ENCODE results near the gene TMEM208.
A peak's percentile ranks its signal among the peaks of the same experiment; 100 is the strongest.

Gene TMEM208

DNA sequence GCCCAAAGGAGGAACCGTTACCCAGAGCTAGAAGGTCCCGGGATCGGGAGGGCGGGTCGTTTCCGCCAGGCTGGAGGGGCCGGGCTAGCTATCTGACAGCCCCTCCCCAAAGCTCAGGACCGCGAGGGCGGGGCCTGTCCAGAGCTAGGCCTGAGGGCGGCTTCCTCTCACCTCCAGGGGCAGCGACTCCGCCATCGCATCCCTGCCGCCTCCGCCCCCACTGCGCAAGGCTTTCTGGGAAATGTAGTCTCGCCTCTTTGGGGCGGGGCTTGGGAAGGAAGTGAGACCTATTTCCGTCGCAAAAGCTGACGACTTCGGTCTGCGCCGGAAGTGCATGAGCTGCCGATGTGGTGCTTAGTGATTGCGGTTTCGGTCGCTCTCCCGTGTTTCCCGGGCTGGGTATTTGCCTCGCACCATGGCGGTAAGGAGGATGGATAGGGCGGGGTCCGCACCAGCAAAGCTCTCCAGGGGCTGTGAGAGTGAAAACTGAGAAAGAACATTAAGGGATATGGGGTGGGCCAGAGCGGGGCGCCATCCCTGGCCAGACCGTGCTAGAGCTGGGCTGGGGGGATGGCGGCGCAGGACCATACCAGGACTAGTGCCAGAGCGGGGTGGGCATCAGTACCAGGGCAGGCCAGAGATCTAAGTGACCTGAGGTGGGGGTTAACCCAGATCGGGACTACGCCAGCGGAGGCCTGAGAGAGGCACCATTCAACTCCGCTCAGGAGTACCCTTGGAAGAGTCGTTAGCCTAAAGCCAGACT, at the start of gene TMEM208:
TSS of gene TMEM208 (plus strand) at position 327 of the 763 bp plus-strand sequence. CDS start at position 416, 89 bp downstream.
- DNase-seq, result peak; percentile 94

GRCh38 chr16:67177743-67178699, 48.9 kb upstream of the TMEM208 start:
- DNase-seq, result peak; percentile 87

DNA sequence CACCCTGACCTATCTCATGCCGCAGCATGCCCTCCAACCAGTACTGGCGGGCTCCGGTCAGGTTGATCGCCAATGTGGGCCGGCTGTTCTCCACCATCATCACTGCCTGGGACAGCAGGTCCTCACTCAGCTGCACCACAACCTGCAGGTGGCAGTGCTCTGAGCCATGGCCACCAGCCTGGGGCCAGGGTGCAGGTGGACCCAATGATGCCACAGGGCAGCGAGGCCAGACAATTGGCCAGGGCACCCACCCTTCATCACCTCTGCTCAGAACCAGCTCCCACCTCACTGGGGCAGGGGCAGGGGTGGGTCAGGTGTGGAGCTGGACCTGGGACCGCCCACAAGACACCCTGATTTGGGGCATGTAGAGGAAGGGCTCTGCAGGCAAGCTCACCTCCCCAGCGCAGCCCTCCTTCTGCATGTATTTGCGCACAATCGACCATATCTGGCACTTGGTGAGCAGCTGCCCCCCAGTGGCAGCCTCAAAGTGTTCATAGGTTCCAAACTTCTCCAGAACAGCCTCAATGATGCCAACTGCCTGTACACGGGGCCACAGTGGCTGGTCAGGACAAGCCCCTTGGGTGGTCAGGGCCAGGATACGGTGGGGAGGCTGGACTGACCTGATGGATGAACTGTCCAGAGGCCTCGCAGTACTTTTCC, 47.4 kb upstream of the TMEM208 start:
- no peak for DNase-seq

- DNase-seq, result no peak
Observed at GRCh38 chr16:67180166-67180565, 46.8 kb upstream of the TMEM208 start.

GRCh38 chr16:67181346-67181745, 45.6 kb upstream of the TMEM208 start:
- no peak for DNase-seq

- no peak for DNase-seq
Observed at GRCh38 chr16:67182288-67182687, 44.6 kb upstream of the TMEM208 start.

DNA sequence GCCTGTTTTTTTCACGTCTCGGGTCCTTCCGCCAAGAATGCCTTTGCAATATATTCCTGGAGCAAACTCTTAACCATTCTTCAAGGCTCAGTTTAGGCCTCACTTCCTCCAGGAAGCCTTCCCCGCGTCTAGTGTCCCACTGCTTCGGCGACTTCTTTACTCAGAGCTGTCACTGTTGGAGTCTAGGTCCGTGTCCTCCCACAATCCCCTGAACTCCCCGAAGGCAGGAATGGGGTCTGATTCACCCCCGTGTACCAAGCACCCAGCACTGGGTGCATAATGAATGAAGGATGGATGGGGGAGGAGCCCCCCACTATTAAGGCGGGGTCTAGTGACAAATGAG, 43.7 kb upstream of the TMEM208 start:
- DNase-seq, result no peak

GRCh38 chr16:67183627-67184452, 43.1 kb upstream of the TMEM208 start, which contains the start of gene MATCAP1:
Gene MATCAP1 (minus strand): TSS chr16:67183963. CDS start chr16:67180610, 3,353 bp downstream.
- peak; percentile 85 for DNase-seq

GRCh38 chr16:67184453-67184994, 42.4 kb upstream of the TMEM208 start:
- DNase-seq, result no peak

DNA sequence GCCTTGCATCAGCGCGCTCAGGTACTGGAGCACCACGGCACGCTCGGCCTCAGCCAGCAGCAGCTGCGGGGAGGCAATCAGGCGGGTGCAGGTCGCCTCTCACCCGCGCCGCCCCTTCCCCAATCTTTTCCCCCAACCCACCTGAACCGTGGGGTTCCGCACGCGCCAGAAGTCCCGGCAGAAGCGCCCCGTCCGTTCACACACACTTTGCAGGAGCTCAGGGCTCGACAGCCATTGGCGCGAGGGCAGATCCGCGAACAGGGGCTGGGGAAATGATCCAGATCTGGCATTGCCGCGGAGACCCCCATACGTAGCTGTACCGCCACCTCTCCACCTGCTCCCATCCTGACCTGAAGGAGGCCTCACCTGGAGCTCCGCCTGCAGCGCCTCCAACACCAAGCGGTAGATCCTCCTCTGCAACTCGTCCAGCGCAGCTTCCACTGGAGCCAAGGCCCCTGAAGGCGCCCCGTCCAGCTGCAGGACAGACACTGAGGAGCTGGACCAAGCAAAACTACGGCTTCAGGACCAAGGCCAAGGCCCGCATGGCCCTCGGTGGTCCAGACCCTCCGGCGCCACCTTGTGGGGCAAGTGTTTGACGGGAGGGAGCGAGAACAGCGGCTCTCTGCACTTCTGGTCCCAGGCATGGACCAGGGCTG, 41.8 kb upstream of the TMEM208 start:
- peak; percentile 65 for DNase-seq

DNA sequence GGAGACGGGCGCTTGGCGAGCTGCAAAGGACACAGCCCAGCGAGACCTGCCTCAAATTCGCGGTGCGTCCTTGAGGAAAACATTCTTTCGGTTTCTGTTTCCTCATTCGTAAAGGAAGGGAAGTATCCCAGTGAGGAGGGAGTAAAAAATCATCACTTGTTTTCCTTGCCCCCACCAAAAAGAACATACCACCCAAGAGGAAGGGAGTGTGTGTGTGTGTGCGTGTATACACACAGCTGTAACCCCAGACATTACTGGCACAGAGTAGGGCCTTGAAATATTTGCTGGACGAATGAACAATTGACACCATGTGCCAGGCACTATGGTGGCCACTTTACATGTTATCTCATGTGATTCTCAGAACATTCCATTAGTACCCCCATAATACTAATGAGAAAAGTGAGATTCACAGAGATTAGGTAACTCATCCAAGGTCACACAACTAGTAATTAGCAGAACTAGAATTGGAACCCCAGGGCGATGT, 41.2 kb upstream of the TMEM208 start:
- no peak for DNase-seq

GRCh38 chr16:67186550-67186950, 40.4 kb upstream of the TMEM208 start:
- DNase-seq, result no peak

DNA sequence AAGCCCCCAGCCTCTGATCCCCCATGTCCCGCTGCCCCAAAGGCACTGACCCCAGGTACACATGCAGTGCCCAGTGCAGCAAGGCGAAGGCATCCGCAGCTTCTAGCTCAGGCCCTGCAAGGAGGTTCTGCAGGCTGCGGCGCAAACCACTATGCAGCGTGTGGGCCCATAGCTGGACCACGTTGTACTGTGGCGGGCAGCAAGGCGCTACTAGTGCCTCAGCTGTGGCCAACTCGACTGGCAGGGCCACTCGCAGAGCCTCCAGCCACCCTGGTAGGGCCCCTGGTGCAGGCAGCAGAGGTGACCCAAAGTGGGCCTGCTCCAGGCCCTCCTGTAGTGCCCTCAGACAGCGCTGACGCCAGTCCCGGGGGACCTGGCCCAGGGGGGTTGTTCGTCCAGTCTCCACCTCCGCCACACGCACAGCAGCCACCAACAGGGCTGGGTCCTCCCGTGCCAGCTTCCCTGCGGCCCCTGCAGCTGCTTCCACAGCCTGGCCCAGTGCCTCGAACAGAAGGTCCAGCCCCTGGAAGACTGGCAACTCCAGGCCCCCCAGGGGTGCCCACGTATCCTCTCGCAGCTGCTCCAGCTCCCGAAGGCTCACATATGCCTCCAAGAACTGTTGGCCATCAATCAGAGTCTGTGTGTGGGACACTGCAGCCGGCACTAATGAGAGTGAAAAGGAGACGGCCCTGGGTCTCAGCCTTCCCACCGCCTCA, 39.6 kb upstream of the TMEM208 start:
- DNase-seq, result no peak

DNA sequence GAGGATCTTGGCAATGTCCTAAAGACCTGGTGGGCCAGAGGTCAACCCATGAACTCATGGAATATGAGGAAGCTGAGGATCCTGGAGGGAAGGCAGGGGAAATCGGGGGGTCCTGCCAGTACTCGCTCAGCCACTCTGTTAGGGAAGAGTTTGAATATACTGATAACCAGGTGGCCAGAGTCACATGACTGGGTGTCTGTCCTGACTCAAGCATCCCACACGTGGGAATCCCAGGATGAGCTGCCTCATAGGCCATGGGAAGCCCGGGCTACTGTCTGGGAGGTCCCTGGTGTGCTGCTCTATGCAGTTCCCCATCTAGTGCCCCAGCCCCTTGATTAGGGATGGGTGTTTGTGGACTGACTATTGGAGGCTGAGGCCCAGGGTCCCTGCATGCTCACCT, 38.6 kb upstream of the TMEM208 start:
- no peak for DNase-seq

DNA sequence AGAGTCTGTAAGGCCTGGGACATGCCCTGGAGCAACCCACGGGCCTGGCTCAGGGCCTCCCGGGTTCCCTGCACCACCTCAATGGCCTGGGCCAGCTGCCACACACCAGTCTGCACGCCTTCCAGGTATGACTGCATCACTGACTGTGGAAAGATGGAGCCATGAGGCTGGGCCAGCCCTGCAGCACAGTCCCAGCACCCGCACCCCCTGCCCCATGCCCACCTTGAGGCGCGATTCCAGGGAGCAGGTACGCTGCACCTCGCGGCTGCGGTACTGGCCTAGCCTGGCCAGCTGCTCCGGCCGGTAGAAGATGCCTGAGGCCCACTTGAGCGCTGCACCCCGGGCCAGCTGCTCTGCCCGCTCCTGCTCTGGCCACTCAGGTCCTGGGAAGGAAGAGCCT, 38.1 kb upstream of the TMEM208 start:
- no peak for DNase-seq

DNA sequence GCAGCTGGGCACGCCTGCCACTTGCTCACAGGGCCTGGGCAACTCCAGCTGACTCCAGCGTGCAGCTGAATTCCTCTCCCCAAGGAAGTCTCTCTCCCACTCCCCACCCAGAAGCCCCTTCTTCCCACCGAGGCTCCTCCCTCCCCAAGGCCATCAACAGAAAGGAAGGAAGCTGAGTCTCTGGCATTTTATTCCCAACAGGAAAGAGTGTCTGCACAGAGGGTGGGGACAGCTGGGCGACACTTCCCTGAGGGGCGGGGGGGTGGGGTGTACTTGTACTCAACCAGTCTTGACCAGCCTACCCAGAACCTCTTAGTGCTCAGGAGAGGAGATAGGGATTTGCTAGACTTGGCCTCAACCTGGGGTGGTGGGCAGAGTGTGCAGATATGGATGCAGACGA, 36.9 kb upstream of the TMEM208 start, which contains the start of gene EXOC3L1:
TSS of gene EXOC3L1 (minus strand) at position 96 of the 400 bp plus-strand sequence. CDS start 460 bp downstream, outside the sequence.
- DNase-seq, result no peak

DNA sequence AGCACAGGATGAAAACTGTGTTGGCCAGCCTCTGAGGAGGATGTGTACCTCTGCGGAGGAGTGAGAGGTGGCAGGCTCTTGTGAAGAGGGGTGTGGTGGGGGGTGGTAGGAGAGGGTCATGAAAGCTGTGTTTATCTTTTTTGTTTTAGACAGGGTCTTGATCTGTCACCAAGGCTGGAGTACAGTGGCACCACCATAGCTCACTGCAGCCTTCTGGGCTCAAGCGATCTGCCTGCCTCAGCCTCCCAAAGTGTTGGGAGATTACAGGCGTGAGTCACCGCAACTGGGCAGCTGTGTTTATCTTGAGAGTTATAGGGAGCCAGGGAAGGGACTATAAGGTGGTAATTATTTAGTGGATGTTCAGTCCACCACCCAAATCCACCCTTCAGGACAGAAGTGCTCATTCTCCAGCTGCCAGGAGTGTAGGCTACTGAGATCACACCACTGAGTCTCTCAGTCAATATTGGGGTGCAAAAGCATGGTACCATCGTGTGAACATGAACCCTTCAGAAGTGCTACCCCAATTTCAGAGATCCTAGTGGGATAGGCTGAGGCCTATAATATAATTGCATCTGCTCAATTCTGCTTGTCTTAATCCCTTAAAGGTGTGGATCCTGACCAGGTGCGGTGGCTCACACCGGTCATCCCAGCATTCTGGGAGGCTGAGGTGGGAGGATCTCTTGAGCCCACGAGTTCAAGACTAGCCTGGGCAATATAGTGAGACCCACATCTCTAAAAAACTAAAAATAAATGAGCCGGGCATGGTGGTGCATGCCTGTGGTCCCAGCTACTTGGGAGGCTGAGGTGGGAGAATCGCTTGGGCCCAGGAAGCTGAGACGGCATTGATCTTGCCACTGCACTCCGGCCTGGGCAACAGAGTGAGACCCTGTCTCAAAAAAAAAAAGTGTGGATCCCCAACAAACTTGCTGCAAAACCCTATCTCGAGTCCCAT, 36.2 kb upstream of the TMEM208 start:
- no peak for DNase-seq

- no peak for DNase-seq
Observed at GRCh38 chr16:67191411-67191994, 35.4 kb upstream of the TMEM208 start.
